ENCODE results near the gene SPEM3. TPM values are rescaled to one million over a fixed set of nuclear protein-coding genes. Genes with fewer than 3 reads are reported as not detected.

The SPEM3 gene
- total and polyA plus RNA-seq, 2 of the 13 experiments (the other 11 are each of a cell fraction or from before 2014, with no cell fraction given): not detected

DNA sequence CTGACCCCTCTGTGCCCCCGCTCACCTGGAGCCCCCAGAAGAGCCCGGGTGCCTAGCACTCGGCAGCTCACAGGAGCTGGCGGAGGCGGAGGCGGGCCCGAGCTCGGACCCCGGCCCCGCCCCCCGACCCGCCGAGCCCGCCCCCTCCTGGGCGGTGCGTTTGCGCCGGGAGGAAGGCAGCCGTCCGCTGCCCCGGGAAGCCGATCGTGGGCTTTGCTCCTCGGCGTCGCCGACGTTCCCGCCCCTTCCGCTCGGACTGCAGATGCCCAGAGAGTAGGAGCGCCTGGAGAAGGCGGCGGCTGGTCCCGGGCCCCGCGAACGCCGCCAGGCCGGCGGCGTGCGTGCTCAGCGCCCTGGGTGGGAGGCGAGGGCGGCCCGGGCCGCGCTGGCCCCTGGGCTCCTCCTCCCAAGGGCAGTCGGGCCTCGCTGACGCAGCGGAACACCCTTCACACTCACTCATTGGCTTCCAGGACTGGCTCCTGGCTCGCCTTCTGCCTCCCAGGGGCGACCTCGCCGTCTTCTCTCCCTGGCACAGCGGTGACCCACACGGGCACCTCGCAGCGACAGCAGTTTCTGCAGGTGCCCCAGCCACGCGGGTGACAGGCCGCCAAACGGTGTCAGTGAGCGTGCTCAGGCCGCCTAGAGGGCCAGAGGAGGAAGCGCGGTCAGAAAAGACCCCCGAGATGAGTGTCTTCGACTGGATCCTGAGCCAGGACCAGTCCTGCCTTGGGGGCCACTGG, 34.0 kb upstream of the SPEM3 start, which contains the start of gene PLSCR3 (continued):
- TF ChIP-seq ZNF761 (CRISPR knock-in tag; conservative IDR thresholded peaks at IDR 0.05): no peak
- no peak for TF ChIP-seq ZNF703 (CRISPR knock-in tag; IDR thresholded peaks at IDR 0.05; ENCODE audit: borderline replicate concordance)
- TF ChIP-seq CC2D1A (CRISPR knock-in tag; IDR thresholded peaks at IDR 0.05): 0 out of 2 replicates have a peak, but pooled peaks have one; percentile 54
- TF ChIP-seq ZNF234 (CRISPR knock-in tag; conservative IDR thresholded peaks at IDR 0.05): 0 out of 2 replicates have a peak, but pooled peaks have one; percentile 41
- TF ChIP-seq ASH2L (IDR thresholded peaks at IDR 0.05; ENCODE audit: insufficient read length, low read depth, low read length): no peak
- TF ChIP-seq, protein P1, sequence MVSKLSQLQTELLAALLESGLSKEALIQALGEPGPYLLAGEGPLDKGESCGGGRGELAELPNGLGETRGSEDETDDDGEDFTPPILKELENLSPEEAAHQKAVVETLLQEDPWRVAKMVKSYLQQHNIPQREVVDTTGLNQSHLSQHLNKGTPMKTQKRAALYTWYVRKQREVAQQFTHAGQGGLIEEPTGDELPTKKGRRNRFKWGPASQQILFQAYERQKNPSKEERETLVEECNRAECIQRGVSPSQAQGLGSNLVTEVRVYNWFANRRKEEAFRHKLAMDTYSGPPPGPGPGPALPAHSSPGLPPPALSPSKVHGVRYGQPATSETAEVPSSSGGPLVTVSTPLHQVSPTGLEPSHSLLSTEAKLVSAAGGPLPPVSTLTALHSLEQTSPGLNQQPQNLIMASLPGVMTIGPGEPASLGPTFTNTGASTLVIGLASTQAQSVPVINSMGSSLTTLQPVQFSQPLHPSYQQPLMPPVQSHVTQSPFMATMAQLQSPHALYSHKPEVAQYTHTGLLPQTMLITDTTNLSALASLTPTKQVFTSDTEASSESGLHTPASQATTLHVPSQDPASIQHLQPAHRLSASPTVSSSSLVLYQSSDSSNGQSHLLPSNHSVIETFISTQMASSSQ (IDR thresholded peaks at IDR 0.05; ENCODE audit: low read depth): no peak
- TF ChIP-seq, protein P1 (CRISPR knock-in tag; IDR thresholded peaks at IDR 0.05; ENCODE audit: borderline replicate concordance): no peak
- TF ChIP-seq, protein P2, sequence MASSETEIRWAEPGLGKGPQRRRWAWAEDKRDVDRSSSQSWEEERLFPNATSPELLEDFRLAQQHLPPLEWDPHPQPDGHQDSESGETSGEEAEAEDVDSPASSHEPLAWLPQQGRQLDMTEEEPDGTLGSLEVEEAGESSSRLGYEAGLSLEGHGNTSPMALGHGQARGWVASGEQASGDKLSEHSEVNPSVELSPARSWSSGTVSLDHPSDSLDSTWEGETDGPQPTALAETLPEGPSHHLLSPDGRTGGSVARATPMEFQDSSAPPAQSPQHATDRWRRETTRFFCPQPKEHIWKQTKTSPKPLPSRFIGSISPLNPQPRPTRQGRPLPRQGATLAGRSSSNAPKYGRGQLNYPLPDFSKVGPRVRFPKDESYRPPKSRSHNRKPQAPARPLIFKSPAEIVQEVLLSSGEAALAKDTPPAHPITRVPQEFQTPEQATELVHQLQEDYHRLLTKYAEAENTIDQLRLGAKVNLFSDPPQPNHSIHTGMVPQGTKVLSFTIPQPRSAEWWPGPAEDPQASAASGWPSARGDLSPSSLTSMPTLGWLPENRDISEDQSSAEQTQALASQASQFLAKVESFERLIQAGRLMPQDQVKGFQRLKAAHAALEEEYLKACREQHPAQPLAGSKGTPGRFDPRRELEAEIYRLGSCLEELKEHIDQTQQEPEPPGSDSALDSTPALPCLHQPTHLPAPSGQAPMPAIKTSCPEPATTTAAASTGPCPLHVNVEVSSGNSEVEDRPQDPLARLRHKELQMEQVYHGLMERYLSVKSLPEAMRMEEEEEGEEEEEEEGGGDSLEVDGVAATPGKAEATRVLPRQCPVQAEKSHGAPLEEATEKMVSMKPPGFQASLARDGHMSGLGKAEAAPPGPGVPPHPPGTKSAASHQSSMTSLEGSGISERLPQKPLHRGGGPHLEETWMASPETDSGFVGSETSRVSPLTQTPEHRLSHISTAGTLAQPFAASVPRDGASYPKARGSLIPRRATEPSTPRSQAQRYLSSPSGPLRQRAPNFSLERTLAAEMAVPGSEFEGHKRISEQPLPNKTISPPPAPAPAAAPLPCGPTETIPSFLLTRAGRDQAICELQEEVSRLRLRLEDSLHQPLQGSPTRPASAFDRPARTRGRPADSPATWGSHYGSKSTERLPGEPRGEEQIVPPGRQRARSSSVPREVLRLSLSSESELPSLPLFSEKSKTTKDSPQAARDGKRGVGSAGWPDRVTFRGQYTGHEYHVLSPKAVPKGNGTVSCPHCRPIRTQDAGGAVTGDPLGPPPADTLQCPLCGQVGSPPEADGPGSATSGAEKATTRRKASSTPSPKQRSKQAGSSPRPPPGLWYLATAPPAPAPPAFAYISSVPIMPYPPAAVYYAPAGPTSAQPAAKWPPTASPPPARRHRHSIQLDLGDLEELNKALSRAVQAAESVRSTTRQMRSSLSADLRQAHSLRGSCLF (CRISPR knock-in tag; IDR thresholded peaks at IDR 0.05; ENCODE audit: borderline replicate concordance): no peak
- TF ChIP-seq, protein P3, sequence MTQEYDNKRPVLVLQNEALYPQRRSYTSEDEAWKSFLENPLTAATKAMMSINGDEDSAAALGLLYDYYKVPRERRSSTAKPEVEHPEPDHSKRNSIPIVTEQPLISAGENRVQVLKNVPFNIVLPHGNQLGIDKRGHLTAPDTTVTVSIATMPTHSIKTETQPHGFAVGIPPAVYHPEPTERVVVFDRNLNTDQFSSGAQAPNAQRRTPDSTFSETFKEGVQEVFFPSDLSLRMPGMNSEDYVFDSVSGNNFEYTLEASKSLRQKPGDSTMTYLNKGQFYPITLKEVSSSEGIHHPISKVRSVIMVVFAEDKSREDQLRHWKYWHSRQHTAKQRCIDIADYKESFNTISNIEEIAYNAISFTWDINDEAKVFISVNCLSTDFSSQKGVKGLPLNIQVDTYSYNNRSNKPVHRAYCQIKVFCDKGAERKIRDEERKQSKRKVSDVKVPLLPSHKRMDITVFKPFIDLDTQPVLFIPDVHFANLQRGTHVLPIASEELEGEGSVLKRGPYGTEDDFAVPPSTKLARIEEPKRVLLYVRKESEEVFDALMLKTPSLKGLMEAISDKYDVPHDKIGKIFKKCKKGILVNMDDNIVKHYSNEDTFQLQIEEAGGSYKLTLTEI (CRISPR knock-in tag; conservative IDR thresholded peaks at IDR 0.05): no peak
- no peak for TF ChIP-seq HDAC6 (IDR thresholded peaks at IDR 0.05; ENCODE audit: low read depth, low read length)
- peak; percentile 64 for TF ChIP-seq HNRNPLL (IDR thresholded peaks at IDR 0.05; ENCODE audit: low read depth, low read length, poor library complexity, severe bottlenecking)
- TF ChIP-seq, protein P4, sequence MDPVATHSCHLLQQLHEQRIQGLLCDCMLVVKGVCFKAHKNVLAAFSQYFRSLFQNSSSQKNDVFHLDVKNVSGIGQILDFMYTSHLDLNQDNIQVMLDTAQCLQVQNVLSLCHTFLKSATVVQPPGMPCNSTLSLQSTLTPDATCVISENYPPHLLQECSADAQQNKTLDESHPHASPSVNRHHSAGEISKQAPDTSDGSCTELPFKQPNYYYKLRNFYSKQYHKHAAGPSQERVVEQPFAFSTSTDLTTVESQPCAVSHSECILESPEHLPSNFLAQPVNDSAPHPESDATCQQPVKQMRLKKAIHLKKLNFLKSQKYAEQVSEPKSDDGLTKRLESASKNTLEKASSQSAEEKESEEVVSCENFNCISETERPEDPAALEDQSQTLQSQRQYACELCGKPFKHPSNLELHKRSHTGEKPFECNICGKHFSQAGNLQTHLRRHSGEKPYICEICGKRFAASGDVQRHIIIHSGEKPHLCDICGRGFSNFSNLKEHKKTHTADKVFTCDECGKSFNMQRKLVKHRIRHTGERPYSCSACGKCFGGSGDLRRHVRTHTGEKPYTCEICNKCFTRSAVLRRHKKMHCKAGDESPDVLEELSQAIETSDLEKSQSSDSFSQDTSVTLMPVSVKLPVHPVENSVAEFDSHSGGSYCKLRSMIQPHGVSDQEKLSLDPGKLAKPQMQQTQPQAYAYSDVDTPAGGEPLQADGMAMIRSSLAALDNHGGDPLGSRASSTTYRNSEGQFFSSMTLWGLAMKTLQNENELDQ (CRISPR knock-in tag; IDR thresholded peaks at IDR 0.05; ENCODE audit: borderline replicate concordance): no peak
- no peak for TF ChIP-seq ZNF282 (IDR thresholded peaks at IDR 0.05; ENCODE audit: partially characterized antibody)
- TF ChIP-seq RBAK (CRISPR knock-in tag; IDR thresholded peaks at IDR 0.05): no peak
- TF ChIP-seq ADNP (CRISPR knock-in tag; IDR thresholded peaks at IDR 0.05): no peak

Data from HepG2 (cell line).